Measurements from ENCODE around the gene SLCO2A1.

SLCO2A1 gene

DNA sequence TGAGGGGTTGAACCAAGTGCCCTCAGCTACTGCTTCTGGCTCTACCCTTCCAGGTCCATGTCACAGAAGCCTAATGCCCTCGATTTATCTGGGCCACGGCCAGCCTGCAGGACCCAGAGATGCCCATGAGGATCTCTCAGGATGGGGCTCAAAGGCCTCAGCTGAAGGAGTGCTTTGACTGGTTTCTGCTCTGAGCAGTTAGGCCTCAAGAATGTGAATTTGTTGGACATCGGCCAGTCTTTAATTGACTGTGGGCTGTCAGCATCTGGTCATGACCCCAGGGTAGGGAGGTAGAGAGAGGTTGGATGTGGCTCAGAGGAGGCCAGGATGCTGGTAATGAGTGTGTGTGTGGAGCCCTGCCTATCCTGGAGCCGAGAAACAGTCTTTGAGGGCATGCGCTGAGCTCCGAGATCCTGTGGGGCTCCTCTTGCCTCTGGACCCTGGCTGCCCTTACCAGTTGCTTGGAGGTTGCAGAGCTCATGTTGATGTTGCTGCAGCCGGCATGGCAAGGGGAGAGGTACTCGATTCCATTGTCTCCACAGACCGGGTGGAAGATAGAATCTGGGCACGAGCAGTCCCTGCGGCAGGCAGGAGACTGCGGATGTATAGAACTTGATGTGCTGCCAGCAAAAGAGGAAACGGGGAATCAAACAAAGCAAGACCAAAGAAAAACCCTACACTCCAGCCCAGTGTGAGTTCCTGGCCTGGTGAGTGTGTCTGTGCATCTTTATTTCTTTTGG lies 84.9 kb downstream of the SLCO2A1 start:
- no peak for DNase-seq

DNA sequence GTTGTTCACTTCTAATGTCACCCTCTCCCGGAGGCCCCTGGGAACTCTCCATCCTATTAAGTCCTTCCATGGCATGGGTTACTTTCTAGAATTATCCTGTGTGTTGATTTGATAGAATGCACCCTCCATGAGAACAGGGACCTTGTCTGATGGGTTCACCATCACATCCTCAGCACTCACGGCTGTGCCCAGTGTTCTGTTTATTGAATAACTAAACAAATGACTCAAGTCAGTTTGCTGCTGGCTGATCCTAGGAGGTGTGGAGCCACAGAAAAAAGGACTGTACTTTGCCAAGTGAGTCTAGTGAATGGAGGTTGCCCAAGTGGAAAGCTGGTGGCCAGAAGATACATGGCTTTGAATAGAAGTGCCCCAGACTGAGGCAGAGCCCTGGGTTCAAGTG lies 85.5 kb downstream of the SLCO2A1 start:
- DNase-seq = no peak

DNA sequence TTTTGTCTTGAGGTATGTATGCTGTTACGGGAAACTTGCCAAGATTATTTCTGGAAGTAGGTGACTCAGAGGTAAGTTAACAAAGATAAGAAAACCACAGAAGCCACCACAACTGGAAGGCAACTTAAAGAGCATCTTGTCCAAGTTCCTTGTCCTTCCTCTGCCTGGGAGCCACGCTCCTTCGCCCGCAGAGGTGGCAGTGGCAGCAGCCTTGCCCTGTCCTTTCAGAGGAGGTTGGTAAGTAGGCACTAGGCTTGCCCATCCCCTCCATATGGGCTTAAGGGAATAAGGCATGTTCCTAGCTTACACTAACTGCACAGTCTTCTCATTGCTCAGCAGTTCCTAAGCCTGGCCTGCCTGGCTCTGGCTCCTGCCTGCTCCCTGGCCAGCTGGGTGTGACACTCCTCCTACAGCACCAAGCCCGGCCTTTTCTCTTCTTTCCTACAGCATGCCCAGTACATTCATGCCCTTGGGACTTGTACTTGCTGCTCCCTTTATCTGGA lies 86.0 kb downstream of the SLCO2A1 start:
- DNase-seq = peak; percentile 19

DNA sequence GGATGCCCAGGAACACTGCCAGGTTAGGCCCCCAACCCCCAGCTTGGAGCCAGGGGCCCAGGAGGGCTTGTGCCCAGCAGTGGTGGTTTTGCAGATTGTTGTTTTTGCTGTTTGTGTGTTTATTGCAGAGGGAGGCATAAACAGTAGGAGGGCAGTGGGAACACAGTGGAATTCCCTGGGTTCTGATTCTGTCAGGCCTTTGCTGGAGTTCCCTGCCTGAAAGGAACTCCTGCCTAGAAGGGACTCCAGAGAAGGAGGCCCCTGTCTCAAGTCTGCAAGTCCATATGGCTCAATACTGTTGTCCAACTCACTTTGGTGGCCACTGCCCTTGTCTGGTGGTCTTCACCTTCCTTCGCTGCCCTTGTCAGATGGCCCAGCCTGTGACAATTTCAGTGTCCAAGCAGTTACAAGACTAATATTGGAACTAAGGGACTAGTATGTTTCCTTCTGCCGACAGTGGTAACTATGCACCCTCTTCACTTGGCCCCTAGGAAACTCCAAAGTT lies 86.6 kb downstream of the SLCO2A1 start:
- no peak for DNase-seq

DNA sequence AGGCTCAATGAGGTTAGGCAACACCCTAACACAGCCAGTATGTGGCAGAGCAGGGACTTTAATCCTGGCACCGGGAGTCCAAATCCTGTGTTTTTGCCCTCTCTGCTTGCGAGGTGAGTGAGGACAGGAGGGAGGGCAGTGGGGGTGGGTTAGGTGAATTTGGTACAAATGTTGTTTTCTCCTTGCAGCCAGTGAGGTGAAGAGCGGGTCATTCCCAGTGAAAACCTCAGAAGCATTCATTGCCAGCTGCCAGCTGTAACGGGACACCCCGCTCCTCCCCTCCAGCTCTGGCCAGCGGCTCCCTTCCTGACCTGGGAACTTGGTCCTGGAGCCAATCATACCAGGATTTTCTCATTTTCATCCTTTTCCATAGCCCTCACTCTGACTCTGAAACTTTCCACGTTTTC lies 88.3 kb downstream of the SLCO2A1 start:
- no peak for DNase-seq

DNA sequence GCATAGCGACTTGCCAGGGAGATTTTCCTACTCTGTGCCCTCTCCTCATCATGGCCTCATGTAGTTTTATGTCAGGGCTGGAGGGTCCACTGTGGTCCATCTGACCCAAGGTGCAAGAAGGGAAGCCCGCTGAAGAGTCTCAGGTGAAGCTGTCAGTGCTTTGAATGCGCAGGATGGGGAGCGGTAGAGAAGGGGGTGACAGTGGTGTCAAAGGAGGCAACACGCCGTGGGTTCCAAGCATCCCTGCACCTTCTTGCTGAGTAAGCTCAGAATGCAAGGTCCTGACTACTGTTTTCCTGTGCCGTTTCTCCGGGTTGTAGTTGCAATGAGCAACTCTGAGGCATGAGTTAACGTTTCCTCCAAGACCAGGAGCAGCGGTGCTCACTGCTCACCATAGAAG lies 89.2 kb downstream of the SLCO2A1 start:
- DNase-seq = no peak

DNA sequence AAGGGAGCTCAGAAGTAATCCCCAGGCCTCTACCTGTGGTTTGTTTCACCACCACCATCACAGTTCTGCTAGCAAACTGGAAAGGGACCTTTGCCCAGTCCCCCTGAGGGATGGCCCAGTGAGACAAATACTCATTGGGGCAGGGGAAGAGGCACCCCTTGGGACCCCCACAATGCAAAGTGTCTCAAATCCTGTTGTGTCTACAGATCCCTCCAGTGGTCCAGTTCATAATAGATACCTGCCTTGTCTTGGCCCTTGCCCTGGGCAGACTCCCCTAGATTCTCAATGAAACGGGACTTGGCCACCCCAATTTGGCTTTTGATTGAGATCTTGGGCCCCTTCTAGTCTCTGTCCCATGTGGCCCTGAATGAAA lies 90.3 kb downstream of the SLCO2A1 start:
- no peak for DNase-seq

DNA sequence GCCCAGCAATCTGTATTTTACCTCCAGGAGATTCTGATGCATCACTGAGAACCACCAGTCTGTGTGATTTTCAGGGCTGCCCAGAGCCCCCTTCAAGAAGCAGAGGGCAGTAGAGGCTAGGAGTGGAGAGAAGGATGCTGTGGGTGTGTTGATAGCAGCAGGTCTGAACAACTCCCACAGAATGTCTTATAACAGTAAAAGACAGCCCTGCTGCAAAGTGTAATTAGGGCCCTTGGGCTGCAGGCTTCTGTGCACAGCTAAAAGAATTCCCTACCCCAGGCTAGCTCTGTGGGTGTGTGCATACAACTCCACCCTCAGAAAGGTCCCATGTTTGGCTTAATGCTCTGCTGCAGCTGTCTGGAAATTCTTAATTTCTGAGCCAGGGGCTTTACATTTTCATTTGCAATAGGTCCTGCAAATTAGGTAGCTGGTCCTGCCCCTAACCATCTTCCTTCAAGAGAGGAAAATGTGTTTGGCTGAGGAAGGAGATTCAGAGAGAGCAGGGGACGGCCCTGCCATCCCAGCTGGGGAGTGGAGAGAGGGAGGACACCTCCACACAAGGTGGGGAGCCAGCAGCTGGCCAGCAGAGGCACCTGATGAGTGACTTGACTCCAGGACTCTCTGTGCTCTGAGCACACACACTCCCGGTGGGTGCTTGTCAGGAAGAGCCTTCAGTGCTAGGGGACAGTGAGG lies 90.8 kb downstream of the SLCO2A1 start:
- DNase-seq = no peak

DNA sequence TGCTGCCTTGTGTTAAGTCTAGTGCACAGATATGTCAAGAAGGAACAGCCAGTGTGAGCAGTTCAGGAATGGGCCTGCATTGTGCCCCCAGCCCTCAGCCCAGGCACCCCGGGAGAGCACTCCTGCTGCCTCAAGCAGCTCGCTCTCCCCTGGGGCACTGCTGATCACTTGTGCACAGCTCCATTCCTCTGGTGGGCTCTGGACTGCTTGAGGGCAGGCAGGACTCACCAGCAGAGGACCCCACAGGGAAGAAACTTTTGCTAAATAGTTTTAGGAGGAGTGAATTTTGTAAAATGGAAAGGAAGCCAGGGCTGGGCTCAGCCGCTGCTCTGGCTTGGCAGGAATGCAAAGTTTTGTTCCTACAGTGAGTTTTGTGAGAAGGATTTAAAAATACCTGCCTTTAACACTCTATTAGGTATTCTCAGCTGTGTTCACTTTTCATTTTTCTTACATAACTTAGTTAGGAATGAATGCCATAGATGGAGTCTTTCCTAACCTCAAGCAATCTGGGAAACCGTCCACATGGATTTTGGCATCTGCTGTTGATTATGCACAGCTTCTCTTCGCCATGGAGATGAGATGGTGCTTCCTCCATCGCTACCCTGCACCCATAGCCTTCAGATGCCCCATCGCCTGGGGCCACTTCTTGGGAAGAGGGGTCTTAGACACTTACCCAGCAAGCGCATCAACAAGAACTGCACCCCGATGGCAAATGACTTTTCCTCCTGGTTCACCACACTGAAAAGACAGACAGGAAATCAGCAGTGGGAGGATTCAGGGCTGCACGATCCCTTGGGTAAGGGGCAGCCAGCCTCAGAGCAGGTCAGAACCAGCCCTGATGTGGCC lies 91.7 kb downstream of the SLCO2A1 start:
- no peak for DNase-seq

DNA sequence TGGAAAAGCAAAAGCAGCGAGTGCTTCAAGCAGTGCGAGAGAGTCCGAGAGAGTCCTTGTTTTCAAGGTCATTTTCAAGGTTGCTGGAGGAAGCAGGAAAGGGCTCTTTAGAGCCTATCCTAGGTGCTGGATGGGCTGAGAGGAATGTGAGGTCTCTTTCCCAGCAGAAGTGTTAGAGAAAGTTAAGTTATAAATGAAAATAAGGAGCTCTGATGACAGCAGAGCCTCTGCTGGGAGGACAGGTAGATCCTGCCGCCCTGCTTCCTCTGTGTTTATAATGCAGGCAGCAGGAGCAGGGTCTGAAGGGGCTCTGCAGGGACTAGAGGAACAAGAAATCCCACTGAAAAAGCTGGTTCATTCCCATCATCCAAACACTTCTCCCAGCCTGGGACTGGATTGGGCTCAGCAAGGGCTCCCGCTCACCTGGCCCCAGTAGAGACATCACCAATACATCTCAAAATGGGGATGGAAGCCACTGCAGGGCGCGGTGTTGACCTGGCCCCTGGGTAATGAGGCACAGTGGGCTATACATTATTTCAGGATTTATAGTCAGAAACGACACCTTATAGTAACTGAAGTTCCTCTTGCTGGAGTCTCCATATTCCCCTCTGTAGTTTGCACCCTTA lies 92.6 kb downstream of the SLCO2A1 start:
- DNase-seq = no peak

DNA sequence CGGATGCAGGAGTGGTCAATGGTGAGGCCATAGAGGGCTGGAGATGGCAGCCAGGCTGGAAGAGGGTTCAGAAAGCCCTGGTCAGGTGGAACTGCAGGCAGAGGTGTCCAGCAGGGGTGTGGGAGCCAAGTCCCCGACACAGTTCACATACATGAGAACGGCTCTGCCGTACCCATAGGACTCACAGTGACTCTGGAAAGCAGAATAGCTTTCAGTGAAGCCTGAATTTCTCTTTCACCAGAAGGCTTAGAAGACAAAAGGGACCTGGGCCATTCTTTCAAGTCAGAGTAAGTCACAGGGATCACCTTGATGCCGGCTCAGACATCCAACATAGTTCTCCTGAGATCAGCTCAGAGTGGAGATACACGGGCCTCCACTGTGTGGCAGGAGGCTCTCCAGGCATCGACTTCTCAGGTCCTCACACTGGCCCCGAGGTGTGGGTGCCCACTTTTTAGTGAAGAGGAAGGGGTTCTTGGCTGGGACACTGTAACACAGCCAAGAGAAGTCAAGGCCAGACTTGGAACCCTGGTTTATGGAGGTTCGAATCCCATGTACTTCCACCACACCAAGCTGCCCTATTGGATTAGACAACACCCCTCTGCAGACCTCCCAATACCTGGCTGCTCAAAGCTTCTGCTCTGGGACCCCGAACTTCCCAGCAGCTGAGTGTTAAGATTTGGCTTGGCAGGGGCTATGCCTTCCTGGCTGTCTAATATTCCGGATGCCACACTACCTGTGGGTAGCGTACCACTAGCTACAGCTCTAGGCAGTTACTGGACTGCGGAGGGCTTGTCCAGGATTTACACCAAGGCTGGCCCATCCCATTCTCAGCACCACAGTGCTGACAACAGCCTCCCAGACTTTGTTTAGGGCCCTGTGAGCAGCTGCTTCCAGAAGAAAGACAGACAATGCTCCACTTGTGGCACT lies 93.6 kb downstream of the SLCO2A1 start:
- no peak for DNase-seq

DNA sequence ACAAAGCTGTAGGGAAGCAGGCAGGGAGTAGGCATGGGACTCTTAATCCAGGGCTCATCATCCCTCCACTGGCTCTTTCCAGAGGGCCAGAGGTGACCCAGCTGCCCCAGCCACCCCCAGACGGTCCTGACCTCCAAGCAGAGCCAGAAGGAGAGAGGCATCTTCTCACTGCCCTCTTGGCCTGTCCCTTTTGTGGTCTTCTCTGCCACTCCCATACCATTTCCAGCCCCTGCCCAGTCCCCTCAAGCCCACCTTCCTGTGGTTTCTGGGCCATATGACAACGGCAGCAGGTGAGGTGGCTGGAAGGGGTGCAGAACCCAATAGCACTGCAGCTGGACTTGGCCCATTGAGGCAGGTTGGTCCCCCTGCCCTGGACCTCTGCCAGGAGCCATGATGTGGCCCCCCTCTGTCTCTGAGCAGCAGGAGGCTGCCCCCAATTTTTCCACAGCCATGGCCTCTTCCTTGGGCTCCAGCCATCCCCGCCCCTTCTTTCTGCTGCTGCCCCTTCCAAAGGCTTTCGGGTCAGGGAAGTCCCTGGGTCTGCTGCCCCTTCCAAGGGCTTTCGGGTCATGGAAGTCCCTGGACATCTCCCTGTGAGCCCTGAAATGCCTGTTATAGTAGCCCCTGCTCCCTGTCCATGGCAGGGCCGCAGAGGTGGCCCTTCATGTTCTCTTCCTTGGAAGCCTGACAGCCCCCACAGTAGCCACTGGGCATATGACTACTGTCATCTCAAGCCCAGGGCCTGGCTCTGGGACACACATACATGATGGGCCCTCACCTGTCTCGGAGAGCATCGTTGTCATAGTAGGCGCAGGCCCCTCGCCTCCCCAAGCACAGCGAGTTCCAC lies 94.5 kb downstream of the SLCO2A1 start:
- no peak for DNase-seq

DNA sequence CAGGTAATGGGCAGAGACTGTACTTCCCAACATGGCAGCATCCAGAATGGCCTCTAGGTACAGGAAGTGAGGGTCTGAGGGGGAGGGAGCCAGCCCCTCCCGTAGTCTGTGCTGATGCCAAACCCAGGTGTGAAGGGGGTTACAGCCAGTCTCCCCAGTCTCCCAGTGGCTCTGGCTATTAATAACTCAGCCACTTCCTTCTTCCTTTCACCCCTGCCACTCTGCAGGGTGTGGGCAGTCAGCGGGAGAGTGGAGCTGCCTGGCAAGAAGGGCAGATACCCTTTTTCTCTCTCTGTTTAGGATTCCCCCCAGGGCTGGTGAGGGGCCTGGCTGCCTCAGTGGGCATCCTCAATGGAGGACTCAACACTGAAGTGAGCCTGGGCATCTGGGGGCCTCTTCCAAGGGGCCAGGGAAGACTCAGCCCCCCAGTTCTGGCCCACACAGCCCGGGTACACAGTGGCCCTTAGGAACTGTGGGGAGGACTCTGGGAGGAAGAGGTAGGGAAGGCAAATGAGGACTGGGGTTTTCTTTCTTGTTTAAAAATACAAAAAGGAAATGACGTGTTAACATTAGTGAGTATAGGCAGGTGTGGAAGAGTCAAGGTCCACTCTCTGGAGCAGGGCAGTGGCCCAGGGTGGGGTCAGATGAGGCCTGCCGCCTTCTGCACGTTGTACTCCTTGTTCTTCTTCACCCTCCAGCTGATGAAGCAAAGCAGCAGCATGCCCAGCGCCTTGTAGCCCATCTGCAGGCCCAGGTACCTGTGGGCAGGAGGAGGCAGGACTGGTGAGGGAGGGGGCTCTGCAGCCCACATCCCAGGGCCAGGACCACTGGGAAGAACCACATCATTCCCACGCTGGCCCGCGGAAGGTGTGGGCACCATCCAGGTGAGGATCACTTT lies 95.4 kb downstream of the SLCO2A1 start:
- DNase-seq = no peak

DNA sequence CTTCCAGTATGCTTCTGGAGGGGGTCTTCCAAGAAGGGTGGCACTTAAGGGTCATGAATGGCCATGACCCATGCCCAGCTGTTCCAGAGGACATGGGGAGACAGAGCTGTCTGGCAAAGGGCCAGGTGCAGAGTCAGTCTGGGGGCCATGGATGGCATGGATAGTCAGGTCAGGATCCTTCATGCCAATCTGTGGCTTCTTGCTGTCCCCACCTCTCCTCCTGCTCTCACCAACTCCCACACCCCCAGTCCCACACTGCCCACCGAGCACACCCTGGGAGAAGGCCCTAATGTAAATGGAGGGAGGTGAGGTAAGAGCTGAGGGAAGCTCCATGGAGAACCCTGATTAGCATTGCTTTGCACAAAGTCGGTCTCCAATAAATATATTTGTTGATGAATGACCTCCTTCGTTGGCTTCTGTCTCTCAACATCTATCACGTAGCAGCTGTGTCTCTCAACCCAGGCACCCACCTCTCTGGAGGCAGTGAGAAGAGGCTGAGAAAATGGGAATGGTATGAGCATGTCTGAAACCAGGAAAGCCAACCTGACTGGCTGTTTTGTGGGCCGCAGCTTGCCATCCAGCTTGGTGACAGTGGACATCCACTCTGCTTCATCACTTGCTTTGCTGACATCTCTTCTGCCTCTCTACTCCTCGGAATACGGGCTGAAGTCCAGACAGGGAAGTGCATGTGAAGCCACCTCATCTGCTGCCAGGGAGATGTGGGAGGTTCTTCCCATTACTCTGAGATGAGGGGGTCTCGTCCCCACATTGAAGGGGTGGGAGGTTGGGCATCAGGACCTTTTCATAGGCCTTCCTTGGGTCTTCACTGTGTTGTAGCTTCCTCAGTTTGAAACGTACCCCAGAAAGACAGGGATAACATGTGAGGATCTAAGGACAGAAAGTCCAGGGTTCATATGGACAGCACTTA lies 96.4 kb downstream of the SLCO2A1 start:
- no peak for DNase-seq

DNA sequence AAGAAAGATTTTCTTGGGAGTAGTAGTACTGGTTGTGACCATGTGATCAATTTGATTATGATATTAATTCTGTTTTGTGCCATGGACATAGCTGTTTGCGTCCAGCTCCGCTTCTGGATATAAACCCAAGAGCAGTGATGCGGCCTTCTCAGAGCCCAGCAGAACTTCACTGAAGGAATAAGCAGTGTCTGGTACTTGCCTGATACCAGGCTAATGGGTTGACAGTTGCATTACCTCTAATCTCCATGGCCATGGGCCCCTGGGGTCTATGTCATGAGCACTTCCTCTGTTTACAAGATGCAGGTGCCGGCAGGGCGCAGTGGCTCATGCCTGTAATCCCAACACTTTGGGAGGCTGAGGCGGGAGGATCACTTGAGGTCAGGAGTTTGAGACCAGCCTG lies 97.7 kb downstream of the SLCO2A1 start:
- no peak for DNase-seq

DNA sequence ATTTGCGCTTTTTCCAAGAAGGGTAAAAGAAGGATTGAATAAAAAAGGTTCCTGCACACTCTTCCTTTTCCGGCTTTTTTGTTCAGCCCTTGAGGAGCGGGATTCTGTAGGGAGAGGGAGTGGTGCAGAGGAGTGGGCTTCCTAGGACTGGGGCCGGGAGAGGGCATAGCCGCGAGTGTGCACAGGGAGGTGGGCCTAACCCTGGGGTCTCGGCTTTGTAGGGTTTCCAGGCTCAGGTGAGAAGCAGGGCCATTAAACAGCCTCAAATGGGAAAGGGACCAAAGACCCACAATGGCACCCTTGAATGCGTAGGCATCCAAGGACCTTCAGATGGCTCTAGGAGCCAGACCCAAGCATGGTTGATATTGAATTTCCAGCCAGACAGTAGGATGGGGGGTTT lies 98.6 kb downstream of the SLCO2A1 start:
- DNase-seq = no peak

DNA sequence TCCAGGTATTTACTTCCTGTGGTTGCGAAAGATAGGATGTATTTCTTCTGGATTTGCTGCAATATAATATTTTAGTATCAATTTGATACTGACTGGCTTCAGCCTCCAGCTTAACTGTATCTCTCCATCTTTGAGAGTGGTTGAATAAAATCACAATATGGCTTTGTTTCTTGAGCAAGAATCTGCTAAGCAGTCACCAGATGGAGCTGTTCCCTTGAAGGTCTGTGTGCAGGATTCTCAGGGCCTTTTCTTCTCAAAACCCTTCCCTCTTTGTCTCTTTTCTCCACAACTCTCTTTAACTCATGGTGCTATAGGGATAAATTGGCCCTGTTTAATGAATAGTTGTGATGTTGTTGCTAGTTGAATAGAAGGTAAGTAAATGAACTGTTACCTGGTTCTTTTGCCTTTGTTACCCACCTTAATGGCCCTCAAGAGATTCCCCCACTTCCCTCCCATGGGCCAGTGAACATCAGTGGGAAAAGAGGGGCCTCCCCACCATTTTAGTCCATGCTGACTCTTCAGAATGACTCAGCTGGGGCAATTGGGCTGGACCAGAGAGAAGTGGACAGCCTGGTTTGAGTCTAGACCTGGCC lies 99.3 kb downstream of the SLCO2A1 start:
- DNase-seq = peak; percentile 39
